ENCODE measurements around the gene CTCF.

The CTCF gene

GRCh38 chr16:67537636-67538591 is 24.4 kb upstream of the CTCF start:
- no CpG with 5 or more reads among the region's 97 CpGs for WGBS (ENCODE audit: extremely low coverage, insufficient coverage, low lambda C conversion rate)
- Histone ChIP-seq H2BK120ac (ENCODE audit: low read depth, low read length) (no peak overlapping the region), H2AK5ac (ENCODE audit: low read length) (no peak overlapping the region)

GRCh38 chr16:67538666-67539101 is 23.6 kb upstream of the CTCF start:
- Histone ChIP-seq H3K23ac (ENCODE audit: low read length) (no peak overlapping the region), H2BK15ac (replicated peaks; ENCODE audit: low read depth) (no peak overlapping the region), H3K79me1 (ENCODE audit: low read length) (no peaks in the 10 kb centered on the region), H3K4me1 (ENCODE audit: control insufficient read depth, low read depth, low read length) (no peaks in the 10 kb centered on the region), H2BK5ac (ENCODE audit: low read length) (no peak overlapping the region), H3K4ac (ENCODE audit: low read depth, low read length) (no peak overlapping the region), H2AK5ac (ENCODE audit: low read length) (no peak overlapping the region), H3K36me3 (ENCODE audit: control insufficient read depth, insufficient read depth, low read length) (no peaks in the 10 kb centered on the region), H3K4me2 (ENCODE audit: low read length) (peak overlapping the region; percentile 91), H3K18ac (ENCODE audit: low read length) (peak overlapping the region; percentile 91), H3K4me3 (ENCODE audit: low read length) (no peak overlapping the region), H3K27ac (ENCODE audit: low read depth, low read length) (no peak overlapping the region), H3K79me2 (ENCODE audit: control insufficient read depth, insufficient read depth, low read length) (no peaks in the 10 kb centered on the region), H3K9ac (ENCODE audit: low read length) (peak overlapping the region; percentile 71), H3K27me3 (ENCODE audit: insufficient read depth, low read length, poor library complexity) (peaks cover 6% of the 10 kb centered on the region), H2BK120ac (ENCODE audit: low read depth, low read length) (no peak overlapping the region), H4K8ac (ENCODE audit: low read depth, low read length) (no peak overlapping the region), H4K5ac (ENCODE audit: low read length) (no peak overlapping the region), H3K56ac (ENCODE audit: low read length) (peak overlapping the region; percentile 83)
- WGBS (ENCODE audit: extremely low coverage, insufficient coverage, low lambda C conversion rate) = no CpG with 5 or more reads among the region's 23 CpGs
- DNase-seq = peak; percentile 56

More at GRCh38 chr16:67537636-67538591, 24.4 kb upstream of the CTCF start:
- peaks cover 12% of the 10 kb centered on the region for H3K27me3 ChIP-seq (ENCODE audit: insufficient read depth, low read length, poor library complexity)
- no peaks in the 10 kb centered on the region for H3K4me1 ChIP-seq (ENCODE audit: control insufficient read depth, low read depth, low read length)
- peak overlapping the region; percentile 28 for H3K4ac ChIP-seq (ENCODE audit: low read depth, low read length)
- H3K4me3 ChIP-seq (ENCODE audit: low read length) = peak overlapping the region; percentile 36
- H4K8ac ChIP-seq (ENCODE audit: low read depth, low read length) = no peak overlapping the region
- H2BK15ac ChIP-seq (replicated peaks; ENCODE audit: low read depth) = no peak overlapping the region
- H3K27ac ChIP-seq (ENCODE audit: low read depth, low read length) = no peak overlapping the region
- peak; percentile 45 for DNase-seq
- H3K79me1 ChIP-seq (ENCODE audit: low read length) = no peaks in the 10 kb centered on the region
- peak overlapping the region; percentile 91 for H3K18ac ChIP-seq (ENCODE audit: low read length)
- no peak overlapping the region for H4K5ac ChIP-seq (ENCODE audit: low read length)
- H3K4me2 ChIP-seq (ENCODE audit: low read length) = peak overlapping the region; percentile 91
- H3K36me3 ChIP-seq (ENCODE audit: control insufficient read depth, insufficient read depth, low read length) = no peaks in the 10 kb centered on the region
- H3K9ac ChIP-seq (ENCODE audit: low read length) = peak overlapping the region; percentile 71
- H3K79me2 ChIP-seq (ENCODE audit: control insufficient read depth, insufficient read depth, low read length) = no peaks in the 10 kb centered on the region
- peak overlapping the region; percentile 83 for H3K56ac ChIP-seq (ENCODE audit: low read length)
- H2BK5ac ChIP-seq (ENCODE audit: low read length) = no peak overlapping the region
- H3K23ac ChIP-seq (ENCODE audit: low read length) = no peak overlapping the region

- no peaks in the 10 kb centered on the region for H3K4me1 ChIP-seq (ENCODE audit: control insufficient read depth, low read depth, low read length)
- no peaks in the 10 kb centered on the region for H3K79me2 ChIP-seq (ENCODE audit: control insufficient read depth, insufficient read depth, low read length)
- no peaks in the 10 kb centered on the region for H3K79me1 ChIP-seq (ENCODE audit: low read length)
- H2BK15ac ChIP-seq (replicated peaks; ENCODE audit: low read depth) = no peak overlapping the region
- no peak overlapping the region for H2BK5ac ChIP-seq (ENCODE audit: low read length)
- no peak overlapping the region for H3K4me2 ChIP-seq (ENCODE audit: low read length)
- H2BK120ac ChIP-seq (ENCODE audit: low read depth, low read length) = no peak overlapping the region
- peak overlapping the region; percentile 35 for H3K56ac ChIP-seq (ENCODE audit: low read length)
- no peak overlapping the region for H3K23ac ChIP-seq (ENCODE audit: low read length)
- H4K5ac ChIP-seq (ENCODE audit: low read length) = no peak overlapping the region
- H3K27me3 ChIP-seq (ENCODE audit: insufficient read depth, low read length, poor library complexity) = peaks cover 6% of the 10 kb centered on the region
- no CpG with 5 or more reads among the region's 4 CpGs for WGBS (ENCODE audit: extremely low coverage, insufficient coverage, low lambda C conversion rate)
- no peak overlapping the region for H3K27ac ChIP-seq (ENCODE audit: low read depth, low read length)
- H3K18ac ChIP-seq (ENCODE audit: low read length) = no peak overlapping the region
- no peaks in the 10 kb centered on the region for H3K36me3 ChIP-seq (ENCODE audit: control insufficient read depth, insufficient read depth, low read length)
- DNase-seq = peak; percentile 47
- no peak overlapping the region for H3K9ac ChIP-seq (ENCODE audit: low read length)
- H4K8ac ChIP-seq (ENCODE audit: low read depth, low read length) = no peak overlapping the region
- no peak overlapping the region for H2AK5ac ChIP-seq (ENCODE audit: low read length)
- no peak overlapping the region for H3K4ac ChIP-seq (ENCODE audit: low read depth, low read length)
- H3K4me3 ChIP-seq (ENCODE audit: low read length) = no peak overlapping the region
Measured at GRCh38 chr16:67539271-67539670, 23.1 kb upstream of the CTCF start.

- Histone ChIP-seq H3K79me1 (ENCODE audit: low read length) (no peaks in the 10 kb centered on the region), H3K4me2 (ENCODE audit: low read length) (no peak overlapping the region)
Measured at GRCh38 chr16:67539691-67540635, 22.4 kb upstream of the CTCF start.

GRCh38 chr16:67540756-67541155 is 21.6 kb upstream of the CTCF start:
- no peak overlapping the region for H2BK5ac ChIP-seq (ENCODE audit: low read length)
- no peaks in the 10 kb centered on the region for H3K79me2 ChIP-seq (ENCODE audit: control insufficient read depth, insufficient read depth, low read length)
- H3K27me3 ChIP-seq (ENCODE audit: insufficient read depth, low read length, poor library complexity) = no peaks in the 10 kb centered on the region
- no peaks in the 10 kb centered on the region for H3K79me1 ChIP-seq (ENCODE audit: low read length)
- no peak overlapping the region for H2BK15ac ChIP-seq (replicated peaks; ENCODE audit: low read depth)
- H3K9ac ChIP-seq (ENCODE audit: low read length) = no peak overlapping the region
- no peak overlapping the region for H3K27ac ChIP-seq (ENCODE audit: low read depth, low read length)
- H3K4me3 ChIP-seq (ENCODE audit: low read length) = no peak overlapping the region
- H3K36me3 ChIP-seq (ENCODE audit: control insufficient read depth, insufficient read depth, low read length) = no peaks in the 10 kb centered on the region
- no peak overlapping the region for H4K8ac ChIP-seq (ENCODE audit: low read depth, low read length)
- no peak for DNase-seq
- WGBS (ENCODE audit: extremely low coverage, insufficient coverage, low lambda C conversion rate) = no CpG with 5 or more reads among the region's 1 CpG
- no peak overlapping the region for H3K18ac ChIP-seq (ENCODE audit: low read length)
- H3K4me1 ChIP-seq (ENCODE audit: control insufficient read depth, low read depth, low read length) = no peaks in the 10 kb centered on the region
- no peak overlapping the region for H3K4me2 ChIP-seq (ENCODE audit: low read length)
- no peak overlapping the region for H3K4ac ChIP-seq (ENCODE audit: low read depth, low read length)
- H2AK5ac ChIP-seq (ENCODE audit: low read length) = no peak overlapping the region
- no peak overlapping the region for H4K5ac ChIP-seq (ENCODE audit: low read length)
- no peak overlapping the region for H2BK120ac ChIP-seq (ENCODE audit: low read depth, low read length)
- no peak overlapping the region for H3K23ac ChIP-seq (ENCODE audit: low read length)
- no peak overlapping the region for H3K56ac ChIP-seq (ENCODE audit: low read length)

More at GRCh38 chr16:67539691-67540635, 22.4 kb upstream of the CTCF start:
- H4K8ac ChIP-seq (ENCODE audit: low read depth, low read length) = no peak overlapping the region
- no peaks in the 10 kb centered on the region for H3K36me3 ChIP-seq (ENCODE audit: control insufficient read depth, insufficient read depth, low read length)
- H3K18ac ChIP-seq (ENCODE audit: low read length) = no peak overlapping the region
- H3K4me1 ChIP-seq (ENCODE audit: control insufficient read depth, low read depth, low read length) = no peaks in the 10 kb centered on the region
- DNase-seq = no peak
- no peak overlapping the region for H2BK15ac ChIP-seq (replicated peaks; ENCODE audit: low read depth)
- H3K4ac ChIP-seq (ENCODE audit: low read depth, low read length) = no peak overlapping the region
- no peak overlapping the region for H3K56ac ChIP-seq (ENCODE audit: low read length)
- no peak overlapping the region for H2BK120ac ChIP-seq (ENCODE audit: low read depth, low read length)
- H3K27ac ChIP-seq (ENCODE audit: low read depth, low read length) = no peak overlapping the region
- peaks cover 5% of the 10 kb centered on the region for H3K27me3 ChIP-seq (ENCODE audit: insufficient read depth, low read length, poor library complexity)
- no peaks in the 10 kb centered on the region for H3K79me2 ChIP-seq (ENCODE audit: control insufficient read depth, insufficient read depth, low read length)
- H2BK5ac ChIP-seq (ENCODE audit: low read length) = no peak overlapping the region
- no CpG with 5 or more reads among the region's 27 CpGs for WGBS (ENCODE audit: extremely low coverage, insufficient coverage, low lambda C conversion rate)
- no peak overlapping the region for H3K9ac ChIP-seq (ENCODE audit: low read length)
- no peak overlapping the region for H2AK5ac ChIP-seq (ENCODE audit: low read length)
- H4K5ac ChIP-seq (ENCODE audit: low read length) = no peak overlapping the region
- H3K4me3 ChIP-seq (ENCODE audit: low read length) = no peak overlapping the region
- no peak overlapping the region for H3K23ac ChIP-seq (ENCODE audit: low read length)

Measured in mesendoderm (in vitro differentiated cells).